Thyroid gland (tissue), 4 donors: ENCODE measurements around the gene P2RY13. TPM values are rescaled to one million over a fixed set of nuclear protein-coding genes. Genes with fewer than 3 reads are reported as not detected.

ENCODE experiments used
- DNase-seq, 2 donors: peaks; one replicate each; pipeline ENCODE4 v3.0.0-alpha.2; 2019
- H3K27ac ChIP-seq, 3 donors: fragments of 200-600 bp; sonication (generic); 1 replicate in 2 of 3; 2 replicates in 1 of 3; pipeline ENCODE4 v1.5.1; 2016 to 2019; ENCODE audit warnings: mild to moderate bottlenecking in 1 of 3, moderate library complexity in 1 of 3
- H3K27me3 ChIP-seq: fragments of 200-600 bp; sonication (generic); one replicate; pipeline ENCODE4 v1.5.1; 2019
- H3K36me3 ChIP-seq, 2 donors: fragments of 200-600 bp; sonication (generic); one replicate each; pipeline ENCODE4 v1.5.1; 2016 to 2019
- H3K4me1 ChIP-seq, 2 donors: fragments of 200-600 bp; sonication (generic); one replicate each; pipeline ENCODE4 v1.5.1; 2017 to 2019
- H3K4me3 ChIP-seq, 3 donors: fragments of 200-600 bp; sonication (generic); replicated peaks in 1 of 3; 1 replicate in 2 of 3; 2 replicates in 1 of 3; pipeline ENCODE4 v1.5.1; 2016; ENCODE audit warnings: mild to moderate bottlenecking in 1 of 3
- H3K9me3 ChIP-seq: fragments of 200-600 bp; sonication (generic); one replicate; pipeline ENCODE4 v1.5.1; 2017
- CTCF ChIP-seq, 6 experiments: fragments of 200-600 bp in 3 of 6; fragments of 450-650 bp in 3 of 6; sonication (generic) in 3 of 6; IDR thresholded peaks; one replicate each; pipeline ENCODE4 v1.5.1; 2016 to 2019; ENCODE audit warnings: antibody characterized with exemption in 6 of 6, mild to moderate bottlenecking in 2 of 6, inconsistent platforms in 1 of 6, moderate library complexity in 1 of 6
- POLR2A ChIP-seq, 2 donors: fragments of 450-650 bp; IDR thresholded peaks; one replicate each; pipeline ENCODE4 v1.6.1; 2017; ENCODE audit warnings: antibody characterized with exemption in 2 of 2, mild to moderate bottlenecking in 2 of 2, moderate library complexity in 1 of 2
- WGBS, 2 donors: methylation state at CpG; one replicate each; pipeline ENCODE4 v1.1.5; 2017; 5-methylcytosine and 5-hydroxymethylcytosine counted together
- intact Hi-C: fragments of 100-400 bp; cut with DNase I; formaldehyde crosslinking; loops from one replicate; pipeline ENCODE4 v1.15.1; 2023
- total RNA-seq, 4 donors: library from RNA; depleted of rRNA; stranded (reverse); fragments of >200 nt; gene quantifications; one replicate each; pipeline ENCODE4 v1.2.3, GENCODE V29; 2016

P2RY13 gene
- total RNA-seq, 4 donors from 2014 or later, result 0.63 to 1.8 (median 0.89) TPM

GRCh38 chr3:151351219-151351618 is 21.9 kb upstream of the P2RY13 start:
- DNase-seq, result no peak
- WGBS, 2 donors, result 97 to 100% methylated on average over 1 of the region's 1 CpG
- H3K27ac ChIP-seq, result no peak overlapping the region
- H3K36me3 ChIP-seq, result no peaks in the 10 kb centered on the region
- TF ChIP-seq POLR2A (IDR thresholded peaks at IDR 0.05) (no peak), CTCF (IDR thresholded peaks at IDR 0.05) (no peak)
- H3K4me3 ChIP-seq, result no peak overlapping the region
- no peaks in the 10 kb centered on the region for H3K27me3 ChIP-seq
- intact Hi-C loops, result no loop called here
- H3K4me1 ChIP-seq, result no peaks in the 10 kb centered on the region
- H3K9me3 ChIP-seq, result no peaks in the 10 kb centered on the region

GRCh38 chr3:151350656-151351055 is 21.3 kb upstream of the P2RY13 start:
- H3K9me3 ChIP-seq, result no peaks in the 10 kb centered on the region
- no peak overlapping the region for H3K4me3 ChIP-seq
- no peaks in the 10 kb centered on the region for H3K4me1 ChIP-seq
- TF ChIP-seq POLR2A (IDR thresholded peaks at IDR 0.05) (no peak), CTCF (IDR thresholded peaks at IDR 0.05) (no peak)
- DNase-seq, result no peak
- no peak overlapping the region for H3K27ac ChIP-seq
- H3K27me3 ChIP-seq, result no peaks in the 10 kb centered on the region
- intact Hi-C loops, result no loop called here
- no peaks in the 10 kb centered on the region for H3K36me3 ChIP-seq
- 90 to 96% methylated on average over 1 of the region's 1 CpG for WGBS, 2 donors

- TF ChIP-seq CTCF (IDR thresholded peaks at IDR 0.05) (no peak), POLR2A (IDR thresholded peaks at IDR 0.05) (no peak)
- intact Hi-C loops, result no loop called here
Observed at GRCh38 chr3:151347432-151347831, 18.1 kb upstream of the P2RY13 start.

GRCh38 chr3:151346292-151346691 is 16.9 kb upstream of the P2RY13 start:
- no peak for TF ChIP-seq POLR2A (IDR thresholded peaks at IDR 0.05)
- no peak for TF ChIP-seq CTCF (IDR thresholded peaks at IDR 0.05)
- H3K4me3 ChIP-seq, result no peak overlapping the region
- H3K4me1 ChIP-seq, result no peaks in the 10 kb centered on the region
- no peak for DNase-seq
- H3K36me3 ChIP-seq, result no peaks in the 10 kb centered on the region
- no peaks in the 10 kb centered on the region for H3K27me3 ChIP-seq
- intact Hi-C loops, result no loop called here
- no peak overlapping the region for H3K27ac ChIP-seq
- H3K9me3 ChIP-seq, result no peaks in the 10 kb centered on the region
- 75 to 78% methylated on average over 3 of the region's 3 CpGs for WGBS, 2 donors

More at GRCh38 chr3:151347432-151347831, 18.1 kb upstream of the P2RY13 start:
- no peaks in the 10 kb centered on the region for H3K36me3 ChIP-seq
- no peaks in the 10 kb centered on the region for H3K9me3 ChIP-seq
- H3K4me3 ChIP-seq, result no peak overlapping the region
- no peak for DNase-seq
- no peaks in the 10 kb centered on the region for H3K4me1 ChIP-seq
- H3K27me3 ChIP-seq, result no peaks in the 10 kb centered on the region
- WGBS, 2 donors, result 81 to 84% methylated on average over 6 of the region's 6 CpGs
- no peak overlapping the region for H3K27ac ChIP-seq

GRCh38 chr3:151345859-151346258 is 16.5 kb upstream of the P2RY13 start:
- no peak overlapping the region for H3K4me3 ChIP-seq

More at GRCh38 chr3:151345859-151346258, 16.5 kb upstream of the P2RY13 start:
- Histone ChIP-seq H3K4me1 (no peaks in the 10 kb centered on the region), H3K27me3 (no peaks in the 10 kb centered on the region), H3K9me3 (no peaks in the 10 kb centered on the region), H3K27ac (no peak overlapping the region), H3K36me3 (no peaks in the 10 kb centered on the region)
- TF ChIP-seq CTCF (IDR thresholded peaks at IDR 0.05), result no peak
- no peak for TF ChIP-seq POLR2A (IDR thresholded peaks at IDR 0.05)
- 55 to 80% methylated on average over 2 of the region's 2 CpGs for WGBS, 2 donors
- intact Hi-C loops, result no loop called here
- no peak for DNase-seq
